WTC11 (cell line): Measurements from ENCODE around the gene TDP1. TPM values are rescaled to one million over a fixed set of nuclear protein-coding genes. Genes with fewer than 3 reads are reported as not detected.
A peak's percentile ranks its signal among the peaks of the same experiment; 100 is the strongest.

ENCODE experiments used
- ATAC-seq: fragments of 200-7000 bp; cut with Tn5 transposase; 2 replicates; pipeline ENCODE4 v1.10.0; 2021; ENCODE audit warnings: mild to moderate bottlenecking, moderate library complexity
- CTCF ChIA-PET: fragments of 300-600 bp; sonication (Branson Sonifier 250); formaldehyde crosslinking; loops from one replicate; lab custom pipeline; 2021; ENCODE audit warnings: antibody characterized with exemption; lab: Charles Lee
- POLR2A ChIA-PET: fragments of 350-600 bp; sonication (Branson Sonifier 250); formaldehyde crosslinking; loops from one replicate; lab custom pipeline; 2021; ENCODE audit warnings: antibody characterized with exemption; lab: Charles Lee
- DNase-seq: peaks from one replicate; pipeline ENCODE4 v3.0.0; 2021; ENCODE audit warnings: low spot score
- H3K27ac Mint-ChIP-seq: 2 replicates; pipeline ENCODE4 v1.8.0; 2021; ENCODE audit warnings: mixed read lengths
- H3K27me3 Mint-ChIP-seq: 2 replicates; pipeline ENCODE4 v1.8.0; 2021; ENCODE audit warnings: low read depth, mild to moderate bottlenecking, moderate library complexity, mixed read lengths
- H3K36me3 Mint-ChIP-seq: 2 replicates; pipeline ENCODE4 v1.8.0; 2021; ENCODE audit warnings: mixed read lengths
- H3K4me1 Mint-ChIP-seq: 2 replicates; pipeline ENCODE4 v1.8.0; 2022; ENCODE audit warnings: mixed read lengths
- H3K4me3 Mint-ChIP-seq: 2 replicates; pipeline ENCODE4 v1.8.0; 2021; ENCODE audit warnings: mild to moderate bottlenecking, moderate library complexity, mixed read lengths
- H3K9me3 Mint-ChIP-seq: 2 replicates; pipeline ENCODE4 v1.8.0; 2021; ENCODE audit warnings: mixed read lengths
- ATF2 ChIP-seq: sonication (generic); formaldehyde crosslinking; IDR thresholded peaks from 2 replicates; pipeline ENCODE4 v1.8.1; 2022; ENCODE audit warnings: low read depth, missing genetic modification reagents, borderline replicate concordance
- CREB1 ChIP-seq: sonication (generic); formaldehyde crosslinking; IDR thresholded peaks from 2 replicates; pipeline ENCODE4 v1.8.0; 2023; ENCODE audit warnings: mild to moderate bottlenecking, missing genetic modification reagents
- E2F5 ChIP-seq: sonication (generic); formaldehyde crosslinking; IDR thresholded peaks from 2 replicates; pipeline ENCODE4 v1.8.1; 2022; ENCODE audit warnings: mild to moderate bottlenecking, moderate library complexity, missing genetic modification reagents
- EMX1 ChIP-seq: fragments of 250-450 bp; sonication (Bioruptor Pico); IDR thresholded peaks from 2 replicates; pipeline ENCODE4 v1.8.0; 2021; ENCODE audit warnings: mild to moderate bottlenecking
- ERG ChIP-seq: fragments of 250-450 bp; sonication (Bioruptor Pico); IDR thresholded peaks from 2 replicates; pipeline ENCODE4 v1.8.0; 2021; ENCODE audit warnings: mild to moderate bottlenecking
- ESRRA ChIP-seq: sonication (generic); formaldehyde crosslinking; IDR thresholded peaks from 2 replicates; pipeline ENCODE4 v1.8.1; 2022; ENCODE audit warnings: mild to moderate bottlenecking, missing genetic modification reagents, borderline replicate concordance
- FOXJ3 ChIP-seq: sonication (generic); formaldehyde crosslinking; IDR thresholded peaks from 2 replicates; pipeline ENCODE4 v1.9.0; 2021; ENCODE audit warnings: missing genetic modification reagents, mild to moderate bottlenecking, borderline replicate concordance
- FOXP4 ChIP-seq: sonication (generic); formaldehyde crosslinking; IDR thresholded peaks from 2 replicates; pipeline ENCODE4 v1.8.0; 2022; ENCODE audit warnings: mild to moderate bottlenecking, missing genetic modification reagents
- GABPB1 ChIP-seq: sonication (generic); formaldehyde crosslinking; IDR thresholded peaks from 2 replicates; pipeline ENCODE4 v1.8.1; 2023; ENCODE audit warnings: mild to moderate bottlenecking, missing genetic modification reagents
- JAZF1 ChIP-seq: fragments of 250-450 bp; sonication (Bioruptor Pico); IDR thresholded peaks from 2 replicates; pipeline ENCODE4 v1.9.0; 2021; ENCODE audit warnings: moderate library complexity, mild to moderate bottlenecking, inconsistent platforms
- KAT7 ChIP-seq: sonication (generic); formaldehyde crosslinking; IDR thresholded peaks from 2 replicates; pipeline ENCODE4 v1.8.1; 2023; ENCODE audit warnings: missing genetic modification reagents, mild to moderate bottlenecking, borderline replicate concordance
- MLX ChIP-seq: sonication (generic); formaldehyde crosslinking; IDR thresholded peaks from 2 replicates; pipeline ENCODE4 v1.8.1; 2023; ENCODE audit warnings: mild to moderate bottlenecking, missing genetic modification reagents, moderate library complexity
- MYBL2 ChIP-seq: sonication (generic); formaldehyde crosslinking; IDR thresholded peaks from 2 replicates; pipeline ENCODE4 v1.8.1; 2023; ENCODE audit warnings: mild to moderate bottlenecking, moderate library complexity, missing genetic modification reagents
- NFATC4 ChIP-seq: fragments of 250-450 bp; sonication (Bioruptor Pico); IDR thresholded peaks from 2 replicates; pipeline ENCODE4 v1.9.0; 2021; ENCODE audit warnings: mild to moderate bottlenecking
- NFYB ChIP-seq: sonication (generic); formaldehyde crosslinking; conservative IDR thresholded peaks from 2 replicates; pipeline ENCODE4 v1.8.0; 2022; ENCODE audit warnings: low read depth, missing genetic modification reagents
- NR1H2 ChIP-seq: sonication (generic); formaldehyde crosslinking; IDR thresholded peaks from 2 replicates; pipeline ENCODE4 v1.9.0; 2021; ENCODE audit warnings: mild to moderate bottlenecking, moderate library complexity, missing genetic modification reagents
- PRRX2 ChIP-seq: fragments of 250-450 bp; sonication (Bioruptor Pico); IDR thresholded peaks from 2 replicates; pipeline ENCODE4 v1.8.0; 2021; ENCODE audit warnings: mild to moderate bottlenecking
- RORB ChIP-seq: fragments of 250-450 bp; sonication (Bioruptor Pico); IDR thresholded peaks from 2 replicates; pipeline ENCODE4 v1.9.0; 2021; ENCODE audit warnings: mild to moderate bottlenecking
- SP1 ChIP-seq: sonication (generic); formaldehyde crosslinking; conservative IDR thresholded peaks from 2 replicates; pipeline ENCODE4 v1.8.1; 2022; ENCODE audit warnings: missing genetic modification reagents
- TEAD4 ChIP-seq: sonication (generic); formaldehyde crosslinking; IDR thresholded peaks from 2 replicates; pipeline ENCODE4 v1.8.0; 2022; ENCODE audit warnings: mild to moderate bottlenecking, missing genetic modification reagents
- USF2 ChIP-seq: sonication (generic); formaldehyde crosslinking; IDR thresholded peaks from 2 replicates; pipeline ENCODE4 v1.8.1; 2023; ENCODE audit warnings: mild to moderate bottlenecking, missing genetic modification reagents, moderate library complexity
- ZMAT4 ChIP-seq: fragments of 250-450 bp; sonication (Bioruptor Pico); IDR thresholded peaks from 2 replicates; pipeline ENCODE4 v1.9.0; 2021; ENCODE audit warnings: mild to moderate bottlenecking
- ZNF317 ChIP-seq: sonication (generic); formaldehyde crosslinking; IDR thresholded peaks from 2 replicates; pipeline ENCODE4 v1.8.1; 2023; ENCODE audit warnings: low read depth, mild to moderate bottlenecking, moderate library complexity, missing genetic modification reagents, borderline replicate concordance
- ZNF396 ChIP-seq: fragments of 250-450 bp; sonication (Bioruptor Pico); IDR thresholded peaks from 2 replicates; pipeline ENCODE4 v1.8.0; 2021; ENCODE audit warnings: mild to moderate bottlenecking, moderate library complexity, borderline replicate concordance
- ZNF423 ChIP-seq: fragments of 250-450 bp; sonication (Bioruptor Pico); IDR thresholded peaks from 2 replicates; pipeline ENCODE4 v2.1.2; 2022; ENCODE audit warnings: mild to moderate bottlenecking, moderate library complexity
- ZNF512 ChIP-seq: sonication (generic); formaldehyde crosslinking; IDR thresholded peaks from 2 replicates; pipeline ENCODE4 v1.8.1; 2022; ENCODE audit warnings: missing genetic modification reagents, borderline replicate concordance
- total RNA-seq: library from RNA; stranded (reverse); gene quantifications from 3 replicates; pipeline ENCODE4 v1.2.3, GENCODE V29; 2021

Gene TDP1
- total RNA-seq, 1 experiment from 2014 or later, result 59.8 TPM

- CTCF ChIA-PET, result interaction anchor here (1.5 kb wide), 1 partner anchor 8 kb away, joined by 9 read pairs; no protein-coding TSS in a partner anchor
- POLR2A ChIA-PET, result no interaction called here
- no peaks in the 10 kb centered on the region; the same call in 1 of the 2 replicates for H3K27me3 Mint-ChIP-seq
- H3K27ac Mint-ChIP-seq, result no peak overlapping the region
- DNase-seq, result no peak
- ATAC-seq, result no peak
- H3K36me3 Mint-ChIP-seq, result peaks cover 28% of the 10 kb centered on the region
- no peaks in the 10 kb centered on the region for H3K4me1 Mint-ChIP-seq
- H3K4me3 Mint-ChIP-seq, result no peak overlapping the region
- peaks cover 7% of the 10 kb centered on the region for H3K9me3 Mint-ChIP-seq
- no peak for TF ChIP-seq ZNF317 (CRISPR knock-in tag)
- no peak for TF ChIP-seq ATF2 (CRISPR knock-in tag)
- no peak for TF ChIP-seq ERG
- no peak for TF ChIP-seq NFATC4 (CRISPR knock-in tag)
- no peak for TF ChIP-seq SP1 (CRISPR knock-in tag)
- TF ChIP-seq TEAD4 (CRISPR knock-in tag), result no peak
- TF ChIP-seq ZMAT4 (CRISPR knock-in tag), result no peak
- no peak for TF ChIP-seq JAZF1
- TF ChIP-seq NR1H2 (CRISPR knock-in tag), result no peak
- no peak for TF ChIP-seq FOXP4 (CRISPR knock-in tag)
- no peak for TF ChIP-seq KAT7 (CRISPR knock-in tag)
- no peak for TF ChIP-seq ZNF423
- no peak for TF ChIP-seq NFYB (CRISPR knock-in tag)
Measured at GRCh38 chr14:89947344-89947743, 8.4 kb upstream of the TDP1 start.

GRCh38 chr14:89952576-89952975, 3.2 kb upstream of the TDP1 start:
- Mint-ChIP-seq H3K27ac (peak overlapping the region; percentile 53; the same call in 1 of the 2 replicates), H3K4me1 (peaks cover 18% of the 10 kb centered on the region), H3K27me3 (no peaks in the 10 kb centered on the region), H3K36me3 (peaks cover 28% of the 10 kb centered on the region), H3K4me3 (peak overlapping the region; percentile 20; the same call in 1 of the 2 replicates), H3K9me3 (peaks cover 7% of the 10 kb centered on the region)
- POLR2A ChIA-PET, result interaction anchor here (0.6 to 0.7 kb wide), 2 partner anchors 13 to 245 kb away, joined by 3 read pairs; no protein-coding TSS in a partner anchor
- no peak for DNase-seq
- ATAC-seq, result no peak
- CTCF ChIA-PET, result interaction anchor here (1.3 kb wide), 1 partner anchor 13 kb away, joined by 10 read pairs; no protein-coding TSS in a partner anchor
- TF ChIP-seq ZNF396 (CRISPR knock-in tag) (no peak), RORB (CRISPR knock-in tag) (no peak), FOXJ3 (CRISPR knock-in tag) (no peak), KAT7 (CRISPR knock-in tag) (no peak), EMX1 (CRISPR knock-in tag) (no peak), E2F5 (no peak), MLX (CRISPR knock-in tag) (no peak), GABPB1 (no peak), ESRRA (CRISPR knock-in tag) (no peak), USF2 (no peak), JAZF1 (no peak), PRRX2 (CRISPR knock-in tag) (no peak), ZNF512 (no peak), CREB1 (no peak), MYBL2 (CRISPR knock-in tag) (no peak)
